Spleen (tissue), 11 donors: Measurements from ENCODE around the gene NCOR2. TPM values are rescaled to one million over a fixed set of nuclear protein-coding genes. Genes with fewer than 3 reads are reported as not detected.

ENCODE experiments used
- DNase-seq: peaks from one replicate; pipeline ENCODE4 v3.0.0-alpha.2; 2020
- H3K27ac ChIP-seq, 8 donors: fragments of 200-600 bp; sonication (generic) in 7 of 8; 1 replicate in 4 of 8; 2 replicates in 4 of 8; pipeline versions ENCODE4 v1.5.0 to v1.8.0; 2016 to 2021; ENCODE audit warnings: inconsistent platforms in 4 of 8, mild to moderate bottlenecking in 4 of 8, moderate library complexity in 1 of 8
- H3K27me3 ChIP-seq, 7 donors: fragments of 200-600 bp; sonication (generic) in 6 of 7; replicated peaks in 1 of 7; 1 replicate in 4 of 7; 2 replicates in 3 of 7; pipeline versions ENCODE4 v1.5.0 to v1.8.0; 2016 to 2021; ENCODE audit warnings: inconsistent platforms in 3 of 7, mild to moderate bottlenecking in 1 of 7
- H3K36me3 ChIP-seq, 6 donors: fragments of 200-600 bp; sonication (generic) in 5 of 6; 1 replicate in 4 of 6; 2 replicates in 2 of 6; pipeline versions ENCODE4 v1.5.0 to v1.8.0; 2016 to 2021; ENCODE audit warnings: inconsistent platforms in 2 of 6
- H3K4me1 ChIP-seq, 6 donors: fragments of 200-600 bp; sonication (generic) in 5 of 6; 1 replicate in 3 of 6; 2 replicates in 3 of 6; pipeline versions ENCODE4 v1.5.0 to v1.8.0; 2016 to 2021; ENCODE audit warnings: inconsistent platforms in 3 of 6
- H3K4me3 ChIP-seq, 8 donors: fragments of 200-600 bp; sonication (generic) in 7 of 8; 1 replicate in 4 of 8; 2 replicates in 4 of 8; pipeline versions ENCODE4 v1.5.0 to v1.8.0; 2016 to 2021; ENCODE audit warnings: inconsistent platforms in 4 of 8, mild to moderate bottlenecking in 4 of 8, moderate library complexity in 2 of 8
- H3K9me3 ChIP-seq, 8 donors: fragments of 200-600 bp; sonication (generic) in 7 of 8; 1 replicate in 4 of 8; 2 replicates in 4 of 8; pipeline versions ENCODE4 v1.5.0 to v1.8.0; 2016 to 2021; ENCODE audit warnings: inconsistent platforms in 4 of 8
- POLR2A ChIP-seq, 3 donors: fragments of 450-650 bp; IDR thresholded peaks; one replicate each; pipeline ENCODE4 v1.5.1; 2017; ENCODE audit warnings: antibody characterized with exemption in 3 of 3, mild to moderate bottlenecking in 1 of 3
- POLR2AphosphoS5 ChIP-seq, 3 donors: sonication (generic); formaldehyde crosslinking; IDR thresholded peaks; one replicate each; pipeline ENCODE4 v1.5.1; 2017; ENCODE audit warnings: antibody characterized with exemption in 3 of 3
- WGBS, 5 donors: extraction: QIAGEN DNeasy Blood & Tissue Kit in 3 of 5; methylation state at CpG; one replicate each; pipeline versions ENCODE4 v1.1.5 to v1.1.7; 2013 to 2018; 5-methylcytosine and 5-hydroxymethylcytosine counted together
- intact Hi-C: fragments of 100-400 bp; cut with DNase I; formaldehyde crosslinking; loops from one replicate; pipeline ENCODE4 v1.15.0; 2023; ENCODE audit warnings: low total_unique reads
- polyA plus RNA-seq, 3 donors: library from polyadenylated mRNA; stranded (reverse); fragments of 200-250 nt; gene quantifications; one replicate each; pipeline ENCODE4 v1.2.1, GENCODE V29; 2013
- total RNA-seq, 7 donors: library from RNA; depleted of rRNA in 3 of 7; stranded (reverse); fragments of >200 nt in 3 of 7; fragmentation: NEBNext Ultra II Directional in 4 of 7; extraction: Animal tissue kit (Norgen Biotek cat#: 25700) in 4 of 7; gene quantifications; one replicate each; pipeline versions ENCODE4 v1.1.0 to v1.2.1, GENCODE V29; 2016 to 2021
- TF ChIP-seq, protein P1 (sequence below), 11 experiments: fragments of 200-600 bp in 7 of 11; fragments of 450-650 bp in 4 of 11; sonication (generic) in 4 of 11; IDR thresholded peaks in 8 of 11; conservative IDR thresholded peaks in 3 of 11; 1 replicate in 7 of 11; 2 replicates in 4 of 11; pipeline versions ENCODE4 v1.4.0 to v1.8.0; 2016 to 2021; ENCODE audit warnings: antibody characterized with exemption in 11 of 11, inconsistent platforms in 4 of 11, mild to moderate bottlenecking in 1 of 11
- donor health status: healthy with polysubstance abuse.
- donor health status: DM: no; HTN: no; CAD: no; lungs with moderate emphysema.
- donor health status: DM: no; HTN: no; CAD: no.
- donor health status: Bipolar disorder and iron deficiency.
- donor health status: healthy.
- donor health status: DM: no; HTN: no; CAD: no.
- donor health status: DM: yes; HTN: yes; CAD: no.

Gene NCOR2
- total and polyA plus RNA-seq, 10 donors: 13.2 to 236 (median 157) TPM

DNA sequence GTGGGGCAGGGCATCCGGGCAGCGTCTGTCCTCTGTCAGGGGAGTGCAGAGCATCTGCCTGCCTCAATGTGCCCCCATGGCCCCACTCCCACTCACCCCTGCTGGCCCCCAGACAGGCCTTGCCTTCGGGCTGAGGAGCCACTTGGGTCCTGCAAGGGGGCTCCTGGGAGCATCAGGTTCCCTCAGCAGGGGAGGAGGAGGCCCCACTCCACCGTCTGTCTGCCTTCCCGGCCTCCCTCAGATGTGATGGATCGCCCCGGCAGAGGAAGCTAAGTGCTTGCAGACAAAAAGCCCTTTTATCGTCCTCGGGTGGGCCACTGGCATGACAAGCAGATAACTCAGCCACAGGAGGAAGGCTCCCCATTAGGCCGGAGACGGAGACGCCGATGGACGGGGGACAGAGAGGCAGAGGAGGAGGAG lies 35.1 kb downstream of the NCOR2 start:
- no peaks in the 10 kb centered on the region for H3K9me3 ChIP-seq
- H3K27me3 ChIP-seq: no peaks in the 10 kb centered on the region
- no peak overlapping the region for H3K4me3 ChIP-seq
- DNase-seq: no peak
- TF ChIP-seq POLR2AphosphoS5 (IDR thresholded peaks at IDR 0.05) (peak in 1 of 3 donors; percentile 20), POLR2A (IDR thresholded peaks at IDR 0.05) (no peak)
- TF ChIP-seq, protein P1, sequence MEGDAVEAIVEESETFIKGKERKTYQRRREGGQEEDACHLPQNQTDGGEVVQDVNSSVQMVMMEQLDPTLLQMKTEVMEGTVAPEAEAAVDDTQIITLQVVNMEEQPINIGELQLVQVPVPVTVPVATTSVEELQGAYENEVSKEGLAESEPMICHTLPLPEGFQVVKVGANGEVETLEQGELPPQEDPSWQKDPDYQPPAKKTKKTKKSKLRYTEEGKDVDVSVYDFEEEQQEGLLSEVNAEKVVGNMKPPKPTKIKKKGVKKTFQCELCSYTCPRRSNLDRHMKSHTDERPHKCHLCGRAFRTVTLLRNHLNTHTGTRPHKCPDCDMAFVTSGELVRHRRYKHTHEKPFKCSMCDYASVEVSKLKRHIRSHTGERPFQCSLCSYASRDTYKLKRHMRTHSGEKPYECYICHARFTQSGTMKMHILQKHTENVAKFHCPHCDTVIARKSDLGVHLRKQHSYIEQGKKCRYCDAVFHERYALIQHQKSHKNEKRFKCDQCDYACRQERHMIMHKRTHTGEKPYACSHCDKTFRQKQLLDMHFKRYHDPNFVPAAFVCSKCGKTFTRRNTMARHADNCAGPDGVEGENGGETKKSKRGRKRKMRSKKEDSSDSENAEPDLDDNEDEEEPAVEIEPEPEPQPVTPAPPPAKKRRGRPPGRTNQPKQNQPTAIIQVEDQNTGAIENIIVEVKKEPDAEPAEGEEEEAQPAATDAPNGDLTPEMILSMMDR (IDR thresholded peaks at IDR 0.05 in 8 of 11, conservative IDR thresholded peaks at IDR 0.05 in 3 of 11): no peak
- intact Hi-C loops: no loop called here
- H3K36me3 ChIP-seq: peaks cover 0 to 49% (median 2%) of the 10 kb centered on the region in 6 donors
- H3K4me1 ChIP-seq: peaks cover 3 to 49% (median 18%) of the 10 kb centered on the region in 6 donors
- no peak overlapping the region for H3K27ac ChIP-seq
- 60 to 81% (median 70%) methylated on average over 11 to 14 of the region's 14 CpGs for WGBS, 5 donors

DNA sequence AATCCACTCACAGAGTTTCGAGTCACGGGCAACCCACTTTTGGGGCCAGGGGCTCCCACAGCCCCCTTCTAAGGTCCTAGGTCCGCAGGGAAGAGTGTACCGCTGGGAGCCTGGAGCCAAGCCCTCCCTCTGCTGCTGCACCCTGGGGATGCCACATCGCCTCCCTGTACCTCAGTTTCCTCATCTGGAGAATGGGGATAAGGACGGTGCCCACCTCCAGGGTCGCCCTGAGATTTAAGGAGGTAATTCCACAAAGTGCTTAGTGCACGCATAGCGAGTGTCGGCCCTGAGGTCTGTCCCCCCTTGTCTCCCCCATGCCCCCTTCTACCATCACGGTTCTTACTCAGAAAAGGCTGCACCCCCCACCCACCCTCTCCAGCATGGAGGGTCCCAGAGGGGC lies 35.5 kb downstream of the NCOR2 start:
- DNase-seq: no peak
- H3K4me1 ChIP-seq: peaks cover 0 to 44% (median 15%) of the 10 kb centered on the region in 6 donors
- no peak overlapping the region for H3K27ac ChIP-seq
- TF ChIP-seq POLR2AphosphoS5 (IDR thresholded peaks at IDR 0.05): no peak
- TF ChIP-seq, protein P1 (IDR thresholded peaks at IDR 0.05 in 8 of 11, conservative IDR thresholded peaks at IDR 0.05 in 3 of 11): no peak
- TF ChIP-seq POLR2A (IDR thresholded peaks at IDR 0.05): no peak
- 93 to 96% (median 94%) methylated on average over 8 to 11 of the region's 11 CpGs for WGBS, 5 donors
- no peak overlapping the region for H3K4me3 ChIP-seq
- no peaks in the 10 kb centered on the region for H3K27me3 ChIP-seq
- peaks cover 0 to 53% (median 2%) of the 10 kb centered on the region in 6 donors for H3K36me3 ChIP-seq
- no peaks in the 10 kb centered on the region for H3K9me3 ChIP-seq
- intact Hi-C loops: no loop called here

DNA sequence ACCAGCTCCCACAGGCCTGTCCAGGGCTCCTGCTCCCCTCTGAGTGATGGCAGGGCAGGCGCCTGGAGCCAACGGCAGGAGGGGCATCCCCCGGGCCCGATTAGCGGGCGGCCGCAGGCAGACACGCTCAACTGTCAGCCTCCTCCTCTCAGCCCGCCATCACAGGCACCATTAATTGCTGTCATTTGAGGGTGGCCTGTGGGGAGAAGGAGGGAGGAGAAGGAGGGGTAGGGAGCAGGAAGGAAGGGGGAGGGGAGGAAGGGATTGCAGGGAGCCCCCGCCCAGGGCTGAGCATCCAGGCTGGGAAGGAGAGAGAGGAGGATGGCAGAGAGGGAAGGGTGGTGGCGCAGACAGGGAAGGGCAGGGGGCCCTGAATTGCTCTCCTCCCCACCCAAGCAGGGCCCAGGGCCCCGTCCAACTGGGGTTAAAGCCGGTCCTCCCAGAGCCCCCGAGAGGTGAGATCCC lies 36.1 kb downstream of the NCOR2 start:
- TF ChIP-seq POLR2AphosphoS5 (IDR thresholded peaks at IDR 0.05) (peak in 1 of 3 donors; percentile 45), POLR2A (IDR thresholded peaks at IDR 0.05) (no peak)
- TF ChIP-seq, protein P1 (IDR thresholded peaks at IDR 0.05 in 8 of 11, conservative IDR thresholded peaks at IDR 0.05 in 3 of 11): no peak
- WGBS, 5 donors: 33 to 54% (median 50%) methylated on average over 11 to 14 of the region's 14 CpGs
- H3K27ac ChIP-seq: peak overlapping the region in 1 of 8 donors; percentile 21
- no peak for DNase-seq
- peaks cover 0 to 42% (median 12%) of the 10 kb centered on the region in 6 donors for H3K4me1 ChIP-seq
- peaks cover 0 to 59% (median 2%) of the 10 kb centered on the region in 6 donors for H3K36me3 ChIP-seq
- H3K9me3 ChIP-seq: no peaks in the 10 kb centered on the region
- no peaks in the 10 kb centered on the region for H3K27me3 ChIP-seq
- no peak overlapping the region for H3K4me3 ChIP-seq
- intact Hi-C loops: no loop called here

DNA sequence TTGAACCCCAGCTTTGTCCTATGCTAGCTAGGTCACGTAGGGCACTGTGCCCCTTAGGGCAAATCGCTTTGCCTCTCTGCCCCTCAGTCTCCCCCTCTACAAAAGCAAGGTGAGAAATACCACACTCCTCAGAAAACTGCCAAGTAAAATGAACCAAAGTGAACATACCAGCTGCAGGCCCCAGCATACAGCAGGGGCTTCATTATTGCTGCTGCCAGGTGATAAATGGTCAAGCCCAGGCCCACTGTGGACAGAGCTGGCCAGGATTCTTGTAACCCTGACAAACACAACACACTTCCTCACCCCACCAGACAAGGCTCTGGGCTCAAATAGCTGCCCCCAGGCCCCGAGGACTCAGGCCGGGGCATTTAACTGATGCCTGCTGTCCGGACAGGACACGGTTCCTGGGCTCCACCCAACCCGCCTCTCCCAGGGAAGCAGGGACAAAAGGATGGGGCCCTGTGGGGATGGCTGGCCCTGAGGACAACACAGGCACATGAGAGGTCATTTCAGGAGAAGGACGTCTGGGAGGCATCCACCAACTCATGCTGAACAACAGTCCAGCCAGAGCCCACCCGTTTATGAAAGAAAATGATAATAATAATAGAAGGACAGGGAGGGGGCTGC lies 36.7 kb downstream of the NCOR2 start:
- H3K4me3 ChIP-seq: no peak overlapping the region
- H3K36me3 ChIP-seq: peaks cover 0 to 63% (median 2%) of the 10 kb centered on the region in 6 donors
- H3K27me3 ChIP-seq: no peaks in the 10 kb centered on the region
- intact Hi-C loops: no loop called here
- no peak for DNase-seq
- peak overlapping the region in 2 of 8 donors; percentile 0 to 21 for H3K27ac ChIP-seq
- no peaks in the 10 kb centered on the region for H3K9me3 ChIP-seq
- WGBS, 5 donors: 66 to 86% (median 76%) methylated on average over 9 of the region's 9 CpGs
- TF ChIP-seq POLR2AphosphoS5 (IDR thresholded peaks at IDR 0.05): no peak
- TF ChIP-seq, protein P1 (IDR thresholded peaks at IDR 0.05 in 8 of 11, conservative IDR thresholded peaks at IDR 0.05 in 3 of 11): no peak
- no peak for TF ChIP-seq POLR2A (IDR thresholded peaks at IDR 0.05)
- H3K4me1 ChIP-seq: peaks cover 0 to 47% (median 11%) of the 10 kb centered on the region in 6 donors
